ENCODE results near the gene LGR5.
"Not testable (repeated sequence)": the region's sequence is repeated elsewhere in the genome, so short reads cannot be mapped to it uniquely, and the experiment has no call there.

Gene LGR5

GRCh38 chr12:71558445-71558844 is 118.8 kb downstream of the LGR5 start:
- H3K4me1 Mint-ChIP-seq (ENCODE audit: low read depth): no peaks in the 10 kb centered on the region
- no peaks in the 10 kb centered on the region for H3K36me3 Mint-ChIP-seq (ENCODE audit: low read depth)
- H3K4me3 Mint-ChIP-seq: no peak overlapping the region
- H3K27ac Mint-ChIP-seq: no peak overlapping the region
- intact Hi-C loops (cut with micrococcal nuclease): no loop called here
- H3K9me3 Mint-ChIP-seq: no peaks in the 10 kb centered on the region
- H3K27me3 Mint-ChIP-seq: no peaks in the 10 kb centered on the region

GRCh38 chr12:71562676-71563595 is 123.3 kb downstream of the LGR5 start:
- H3K27me3 Mint-ChIP-seq: no peaks in the 10 kb centered on the region
- no peaks in the 10 kb centered on the region for H3K36me3 Mint-ChIP-seq (ENCODE audit: low read depth)
- H3K9me3 Mint-ChIP-seq: no peaks in the 10 kb centered on the region
- H3K4me1 Mint-ChIP-seq (ENCODE audit: low read depth): no peaks in the 10 kb centered on the region
- no peak overlapping the region for H3K4me3 Mint-ChIP-seq
- H3K27ac Mint-ChIP-seq: no peak overlapping the region
- intact Hi-C loops (cut with micrococcal nuclease): no loop called here

GRCh38 chr12:71565535-71565934 is 125.9 kb downstream of the LGR5 start:
- no peaks in the 10 kb centered on the region for H3K36me3 Mint-ChIP-seq (ENCODE audit: low read depth)
- H3K27ac Mint-ChIP-seq: no peak overlapping the region
- H3K4me1 Mint-ChIP-seq (ENCODE audit: low read depth): no peaks in the 10 kb centered on the region
- no peak overlapping the region for H3K4me3 Mint-ChIP-seq
- H3K9me3 Mint-ChIP-seq: no peaks in the 10 kb centered on the region
- intact Hi-C loops (cut with micrococcal nuclease): no loop called here
- no peaks in the 10 kb centered on the region for H3K27me3 Mint-ChIP-seq

- Mint-ChIP-seq H3K36me3 (ENCODE audit: low read depth) (no peaks in the 10 kb centered on the region), H3K4me3 (no peak overlapping the region), H3K27ac (no peak overlapping the region), H3K4me1 (ENCODE audit: low read depth) (no peaks in the 10 kb centered on the region), H3K27me3 (no peaks in the 10 kb centered on the region), H3K9me3 (no peaks in the 10 kb centered on the region)
- intact Hi-C loops (cut with micrococcal nuclease): no loop called here
Observed at GRCh38 chr12:71566655-71567054, 127.1 kb downstream of the LGR5 start.

- Mint-ChIP-seq H3K9me3 (no peaks in the 10 kb centered on the region), H3K4me3 (no peak overlapping the region), H3K4me1 (ENCODE audit: low read depth) (no peaks in the 10 kb centered on the region), H3K27ac (no peak overlapping the region), H3K36me3 (ENCODE audit: low read depth) (no peaks in the 10 kb centered on the region), H3K27me3 (no peaks in the 10 kb centered on the region)
- intact Hi-C loops (cut with micrococcal nuclease): no loop called here
Observed at GRCh38 chr12:71567537-71567936, 127.9 kb downstream of the LGR5 start.

- H3K36me3 Mint-ChIP-seq (ENCODE audit: low read depth); H3K4me3 Mint-ChIP-seq; H3K27me3 Mint-ChIP-seq; intact Hi-C loops (cut with micrococcal nuclease); H3K27ac Mint-ChIP-seq; H3K4me1 Mint-ChIP-seq (ENCODE audit: low read depth); H3K9me3 Mint-ChIP-seq: not testable (repeated sequence)
Observed at GRCh38 chr12:71569885-71570284, 130.3 kb downstream of the LGR5 start.

- intact Hi-C loops (cut with micrococcal nuclease): no loop called here
- Mint-ChIP-seq H3K4me3 (no peak overlapping the region), H3K27ac (no peak overlapping the region), H3K27me3 (no peaks in the 10 kb centered on the region), H3K36me3 (ENCODE audit: low read depth) (no peaks in the 10 kb centered on the region), H3K9me3 (no peaks in the 10 kb centered on the region), H3K4me1 (ENCODE audit: low read depth) (no peaks in the 10 kb centered on the region)
Observed at GRCh38 chr12:71576496-71576895, 136.9 kb downstream of the LGR5 start.

GRCh38 chr12:71578694-71579258 is 139.2 kb downstream of the LGR5 start:
- Mint-ChIP-seq H3K27me3 (no peaks in the 10 kb centered on the region), H3K4me1 (ENCODE audit: low read depth) (no peaks in the 10 kb centered on the region), H3K9me3 (no peaks in the 10 kb centered on the region), H3K4me3 (no peak overlapping the region), H3K27ac (no peak overlapping the region), H3K36me3 (ENCODE audit: low read depth) (no peaks in the 10 kb centered on the region)
- intact Hi-C loops (cut with micrococcal nuclease): no loop called here

GRCh38 chr12:71581206-71581605 is 141.6 kb downstream of the LGR5 start:
- H3K27me3 Mint-ChIP-seq: peaks cover 2% of the 10 kb centered on the region

GRCh38 chr12:71582925-71583324 is 143.3 kb downstream of the LGR5 start:
- intact Hi-C loops (cut with micrococcal nuclease): no loop called here
- Mint-ChIP-seq H3K36me3 (ENCODE audit: low read depth) (no peaks in the 10 kb centered on the region), H3K4me1 (ENCODE audit: low read depth) (no peaks in the 10 kb centered on the region), H3K4me3 (no peak overlapping the region), H3K27ac (no peak overlapping the region), H3K9me3 (no peaks in the 10 kb centered on the region), H3K27me3 (peaks cover 2% of the 10 kb centered on the region)

More at GRCh38 chr12:71581206-71581605, 141.6 kb downstream of the LGR5 start:
- no peaks in the 10 kb centered on the region for H3K36me3 Mint-ChIP-seq (ENCODE audit: low read depth)
- H3K4me1 Mint-ChIP-seq (ENCODE audit: low read depth): no peaks in the 10 kb centered on the region
- H3K27ac Mint-ChIP-seq: no peak overlapping the region
- no peak overlapping the region for H3K4me3 Mint-ChIP-seq
- intact Hi-C loops (cut with micrococcal nuclease): no loop called here
- H3K9me3 Mint-ChIP-seq: no peaks in the 10 kb centered on the region

- Mint-ChIP-seq H3K27ac (no peak overlapping the region), H3K36me3 (ENCODE audit: low read depth) (no peaks in the 10 kb centered on the region), H3K27me3 (peaks cover 2% of the 10 kb centered on the region), H3K9me3 (no peaks in the 10 kb centered on the region), H3K4me1 (ENCODE audit: low read depth) (no peaks in the 10 kb centered on the region), H3K4me3 (no peak overlapping the region)
- intact Hi-C loops (cut with micrococcal nuclease): no loop called here
Observed at GRCh38 chr12:71584356-71584755, 144.8 kb downstream of the LGR5 start.

- intact Hi-C loops (cut with micrococcal nuclease): no loop called here
- no peaks in the 10 kb centered on the region for H3K36me3 Mint-ChIP-seq (ENCODE audit: low read depth)
- peaks cover 2% of the 10 kb centered on the region for H3K27me3 Mint-ChIP-seq
Observed at GRCh38 chr12:71585218-71585617, 145.6 kb downstream of the LGR5 start.

GRCh38 chr12:71587012-71587411 is 147.4 kb downstream of the LGR5 start:
- H3K27ac Mint-ChIP-seq: no peak overlapping the region
- no peaks in the 10 kb centered on the region for H3K36me3 Mint-ChIP-seq (ENCODE audit: low read depth)
- H3K4me1 Mint-ChIP-seq (ENCODE audit: low read depth): no peaks in the 10 kb centered on the region
- peaks cover 2% of the 10 kb centered on the region for H3K27me3 Mint-ChIP-seq
- intact Hi-C loops (cut with micrococcal nuclease): no loop called here
- no peak overlapping the region for H3K4me3 Mint-ChIP-seq
- peaks cover 8% of the 10 kb centered on the region for H3K9me3 Mint-ChIP-seq

More at GRCh38 chr12:71585218-71585617, 145.6 kb downstream of the LGR5 start:
- Mint-ChIP-seq H3K4me3 (no peak overlapping the region), H3K27ac (no peak overlapping the region), H3K9me3 (no peaks in the 10 kb centered on the region), H3K4me1 (ENCODE audit: low read depth) (no peaks in the 10 kb centered on the region)

GRCh38 chr12:71589478-71589881 is 149.9 kb downstream of the LGR5 start:
- intact Hi-C loops (cut with micrococcal nuclease): no loop called here
- no peaks in the 10 kb centered on the region for H3K36me3 Mint-ChIP-seq (ENCODE audit: low read depth)
- no peaks in the 10 kb centered on the region for H3K27me3 Mint-ChIP-seq
- peaks cover 8% of the 10 kb centered on the region for H3K9me3 Mint-ChIP-seq
- no peaks in the 10 kb centered on the region for H3K4me1 Mint-ChIP-seq (ENCODE audit: low read depth)
- no peak overlapping the region for H3K4me3 Mint-ChIP-seq
- no peak overlapping the region for H3K27ac Mint-ChIP-seq

All from dendritic cell treated with granulocyte-macrophage colony-stimulating factor and Interleukin-4, amounts not matched to agents 40 ng/mL and 50 ng/mL, for 4 days (primary cell).